Measurements from ENCODE around the gene UBE2D2. TPM values are rescaled to one million over a fixed set of nuclear protein-coding genes. Genes with fewer than 3 reads are reported as not detected.
A peak's percentile ranks its signal among the peaks of the same experiment; 100 is the strongest.

Gene UBE2D2
- total and polyA plus RNA-seq, 2 of the 13 experiments (the other 11 are each of a cell fraction or from before 2014, with no cell fraction given): 79.1 to 109 TPM

DNA sequence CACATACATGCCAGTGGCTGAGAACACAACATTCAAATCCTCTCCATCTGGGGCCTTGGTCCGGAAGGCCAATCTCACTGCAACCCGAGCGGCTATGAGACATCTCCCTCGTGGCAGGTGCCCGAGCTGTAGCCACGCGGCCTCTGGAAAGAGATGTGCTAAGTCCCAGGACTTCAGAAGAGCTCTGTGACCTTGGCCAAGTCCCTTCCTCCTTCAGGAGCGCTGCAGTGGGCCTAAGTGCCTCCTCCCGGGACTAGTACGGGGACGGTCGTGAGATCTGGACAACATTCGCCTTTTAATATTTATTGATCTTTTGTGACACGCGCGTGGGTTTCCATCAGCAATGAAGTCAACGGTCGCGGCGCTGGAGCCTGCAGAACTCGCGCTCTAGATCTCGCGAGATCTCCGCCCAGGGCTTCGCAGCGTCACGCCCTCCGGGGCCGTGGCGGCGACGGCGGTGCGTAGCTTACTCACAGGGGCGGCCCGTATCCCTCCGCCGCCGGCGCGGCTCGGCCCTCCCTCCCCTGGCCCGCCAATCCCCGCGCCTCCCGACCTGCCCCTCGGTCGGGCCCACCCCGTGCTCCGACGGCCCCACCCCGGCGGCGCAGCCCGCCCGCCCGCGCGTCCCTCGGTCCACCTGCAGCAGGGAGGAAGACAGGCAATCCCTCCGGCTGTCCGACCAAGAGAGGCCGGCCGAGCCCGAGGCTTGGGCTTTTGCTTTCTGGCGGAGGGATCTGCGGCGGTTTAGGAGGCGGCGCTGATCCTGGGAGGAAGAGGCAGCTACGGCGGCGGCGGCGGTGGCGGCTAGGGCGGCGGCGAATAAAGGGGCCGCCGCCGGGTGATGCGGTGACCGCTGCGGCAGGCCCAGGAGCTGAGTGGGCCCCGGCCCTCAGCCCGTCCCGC is at the start of gene UBE2D2 (continued):
- TF ChIP-seq AFF4 (CRISPR knock-in tag; IDR thresholded peaks at IDR 0.05) (no peak; the same call in 1 of the 2 replicates), SPEN (CRISPR knock-in tag; IDR thresholded peaks at IDR 0.05; ENCODE audit: low read depth) (peak; percentile 93), RERE (CRISPR knock-in tag; IDR thresholded peaks at IDR 0.05; ENCODE audit: low read depth) (0 out of 2 replicates have a peak, but pooled peaks have one; percentile 10), ZNF724P (CRISPR knock-in tag; IDR thresholded peaks at IDR 0.05; ENCODE audit: borderline replicate concordance) (no peak; the same call in 1 of the 2 replicates), ZNF768 (CRISPR knock-in tag; IDR thresholded peaks at IDR 0.05) (peak; percentile 43), ZNF607 (CRISPR knock-in tag; IDR thresholded peaks at IDR 0.05; ENCODE audit: borderline replicate concordance) (peak; percentile 85), ZKSCAN5 (CRISPR knock-in tag; IDR thresholded peaks at IDR 0.05) (no peak), ZNF703 (CRISPR knock-in tag; IDR thresholded peaks at IDR 0.05; ENCODE audit: borderline replicate concordance) (no peak), PAF1 (CRISPR knock-in tag; IDR thresholded peaks at IDR 0.05) (no peak), ZNF33A (CRISPR knock-in tag; IDR thresholded peaks at IDR 0.05; ENCODE audit: borderline replicate concordance) (no peak), RELA (CRISPR knock-in tag; IDR thresholded peaks at IDR 0.05) (no peak), ISX (CRISPR knock-in tag; conservative IDR thresholded peaks at IDR 0.05) (0 out of 2 replicates have a peak, but pooled peaks have one; percentile 61), SP4 (CRISPR knock-in tag; IDR thresholded peaks at IDR 0.05) (peak; percentile 92)
- TF ChIP-seq, protein P1, sequence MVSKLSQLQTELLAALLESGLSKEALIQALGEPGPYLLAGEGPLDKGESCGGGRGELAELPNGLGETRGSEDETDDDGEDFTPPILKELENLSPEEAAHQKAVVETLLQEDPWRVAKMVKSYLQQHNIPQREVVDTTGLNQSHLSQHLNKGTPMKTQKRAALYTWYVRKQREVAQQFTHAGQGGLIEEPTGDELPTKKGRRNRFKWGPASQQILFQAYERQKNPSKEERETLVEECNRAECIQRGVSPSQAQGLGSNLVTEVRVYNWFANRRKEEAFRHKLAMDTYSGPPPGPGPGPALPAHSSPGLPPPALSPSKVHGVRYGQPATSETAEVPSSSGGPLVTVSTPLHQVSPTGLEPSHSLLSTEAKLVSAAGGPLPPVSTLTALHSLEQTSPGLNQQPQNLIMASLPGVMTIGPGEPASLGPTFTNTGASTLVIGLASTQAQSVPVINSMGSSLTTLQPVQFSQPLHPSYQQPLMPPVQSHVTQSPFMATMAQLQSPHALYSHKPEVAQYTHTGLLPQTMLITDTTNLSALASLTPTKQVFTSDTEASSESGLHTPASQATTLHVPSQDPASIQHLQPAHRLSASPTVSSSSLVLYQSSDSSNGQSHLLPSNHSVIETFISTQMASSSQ (IDR thresholded peaks at IDR 0.05; ENCODE audit: low read depth): no peak
- TF ChIP-seq, protein P1 (CRISPR knock-in tag; IDR thresholded peaks at IDR 0.05; ENCODE audit: borderline replicate concordance): peak; percentile 53; the same call in 1 of the 2 replicates
